ENCODE measurements around the gene ENTREP3.

ENTREP3 gene

DNA sequence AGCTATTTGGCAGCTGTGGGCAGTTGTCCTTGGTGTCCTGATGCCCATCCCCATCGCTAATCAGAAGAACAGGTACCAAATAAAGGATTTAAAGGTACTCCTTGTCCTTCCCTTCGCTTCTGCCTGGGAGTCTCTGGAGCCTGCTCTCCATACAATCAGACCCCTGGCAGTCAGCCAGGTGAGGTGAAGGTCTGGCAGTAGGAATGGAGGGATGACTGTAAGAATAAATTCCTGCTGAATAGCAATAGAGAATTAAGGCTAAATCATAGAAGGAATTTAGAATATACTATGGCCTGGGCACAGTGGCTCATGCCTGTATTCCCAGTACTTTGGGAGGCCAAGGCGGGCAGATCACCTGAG lies 56.8 kb downstream of the ENTREP3 start:
- DNase-seq (ENCODE audit: low read depth), result no peak

DNA sequence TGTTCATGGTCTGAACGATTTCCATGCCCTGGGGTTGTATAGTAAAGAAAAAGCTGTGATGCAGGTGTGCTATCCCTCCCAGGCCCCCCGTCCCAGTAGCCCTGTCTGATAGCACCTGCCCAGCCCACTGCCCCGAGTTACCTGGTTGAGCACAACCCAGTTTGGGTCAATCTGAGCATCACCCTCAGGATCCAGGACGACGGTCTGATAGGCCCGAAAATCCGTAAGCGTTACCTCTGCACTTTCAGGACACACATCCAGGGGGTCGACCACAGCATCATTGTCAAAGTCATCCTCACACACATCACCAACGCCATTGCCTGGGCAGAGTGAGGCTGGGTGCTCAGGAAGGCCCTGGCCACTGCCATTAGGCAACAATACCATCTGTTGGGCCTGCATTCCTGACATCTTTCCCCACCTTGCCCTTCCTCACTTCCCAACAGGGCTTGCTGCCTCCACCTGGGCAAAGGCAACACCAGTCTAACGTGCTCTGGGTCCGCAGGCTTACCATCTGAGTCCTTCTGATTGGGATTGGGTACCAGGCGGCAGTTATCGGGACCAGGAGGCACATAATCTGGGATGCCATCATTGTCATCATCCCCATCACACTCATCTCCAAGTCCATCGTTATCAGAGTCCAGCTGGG lies 57.3 kb downstream of the ENTREP3 start:
- no peak for DNase-seq (ENCODE audit: low read depth)

Measured in activated T-helper 9 cell treated with anti-CD3 and anti-CD28 coated beads, Interleukin-2, amount 50 U/mL, for 16 hours (primary cell).